ENCODE results near the gene RAD21L1.

GRCh38 chr20:1229541-1229940 lies 3.7 kb downstream of the RAD21L1 start:
- TF ChIP-seq CTCF (IDR thresholded peaks at IDR 0.05; ENCODE audit: poor library complexity) (no peak), EZH2 (IDR thresholded peaks at IDR 0.05; ENCODE audit: borderline replicate concordance) (no peak)
